Lung (tissue), 12 donors: ENCODE results near the gene HELZ2. TPM values are rescaled to one million over a fixed set of nuclear protein-coding genes. Genes with fewer than 3 reads are reported as not detected.
"Not testable (repeated sequence)": the region's sequence is repeated elsewhere in the genome, so short reads cannot be mapped to it uniquely, and the experiment has no call there.

ENCODE experiments used
- ATAC-seq: fragments of 200-7000 bp; cut with Tn5 transposase; one replicate; pipeline ENCODE4 v1.9.1; 2020; ENCODE audit warnings: moderate number of reproducible peaks; ENCODE audit not compliant: insufficient read depth, low FRiP score
- DNase-seq, 3 donors: peaks; one replicate each; pipeline ENCODE4 v3.0.0-alpha.2; 2013 to 2017
- H3K27ac ChIP-seq, 2 donors: one replicate each; pipeline ENCODE4 v1.5.1; 2013; ENCODE audit warnings: mild to moderate bottlenecking in 2 of 2, moderate library complexity in 2 of 2, control low read depth in 1 of 2, inconsistent platforms in 1 of 2, low read depth in 1 of 2, low read length in 1 of 2
- H3K27me3 ChIP-seq, 3 donors: one replicate each; pipeline ENCODE4 v1.5.1; 2013; ENCODE audit warnings: low read length in 2 of 3; ENCODE audit not compliant: control insufficient read depth in 3 of 3, insufficient read depth in 3 of 3
- H3K36me3 ChIP-seq, 4 donors: one replicate each; pipeline ENCODE4 v1.5.1; 2013; ENCODE audit warnings: low read length in 4 of 4, mild to moderate bottlenecking in 1 of 4, moderate library complexity in 1 of 4; ENCODE audit not compliant: control insufficient read depth in 4 of 4, insufficient read depth in 4 of 4
- H3K4me1 ChIP-seq, 5 donors: one replicate each; pipeline ENCODE4 v1.5.1; 2013; ENCODE audit warnings: low read length in 5 of 5, mild to moderate bottlenecking in 2 of 5, moderate library complexity in 1 of 5; ENCODE audit not compliant: control insufficient read depth in 5 of 5, insufficient read depth in 5 of 5
- H3K4me3 ChIP-seq: one replicate; pipeline ENCODE4 v1.5.1; 2013; ENCODE audit warnings: mild to moderate bottlenecking, control low read depth, moderate library complexity
- H3K9ac ChIP-seq, 2 donors: one replicate each; pipeline ENCODE4 v1.5.1; 2013; ENCODE audit warnings: low read length in 2 of 2, control low read depth in 1 of 2; ENCODE audit not compliant: insufficient read depth in 1 of 2
- H3K9me3 ChIP-seq, 4 donors: one replicate each; pipeline ENCODE4 v1.5.1; 2013; ENCODE audit warnings: low read length in 3 of 4, mild to moderate bottlenecking in 1 of 4, moderate library complexity in 1 of 4; ENCODE audit not compliant: control insufficient read depth in 4 of 4, insufficient read depth in 3 of 4
- CTCF ChIP-seq: IDR thresholded peaks from 2 replicates; pipeline ENCODE4 v1.5.1; 2012; ENCODE audit warnings: mild to moderate bottlenecking; ENCODE audit errors: control extremely low read depth, extremely low read depth
- WGBS, 2 donors: extraction: QIAGEN DNeasy Blood & Tissue Kit; methylation state at CpG; one replicate each; pipeline ENCODE4 v1.1.7; 2013; 5-methylcytosine and 5-hydroxymethylcytosine counted together
- polyA plus RNA-seq, 2 donors: library from polyadenylated mRNA; stranded (reverse); fragments of 200-250 nt; gene quantifications; one replicate each; pipeline ENCODE4 v1.2.1, GENCODE V29; 2013
- total RNA-seq, 2 donors: library from RNA; depleted of rRNA in 1 of 2; stranded (reverse); fragments of >200 nt in 1 of 2; gene quantifications; one replicate each; pipeline ENCODE4 v1.2.1, GENCODE V29; 2014 to 2021
- donor health status: control.
- donor health status: control.
- donor health status: Bipolar disorder and iron deficiency.
- donor health status: healthy.
- donor health status: DM: yes; HTN: yes; CAD: no.

The HELZ2 gene
- total and polyA plus RNA-seq, 4 donors = 9.0 to 47.2 (median 25.4) TPM

DNA sequence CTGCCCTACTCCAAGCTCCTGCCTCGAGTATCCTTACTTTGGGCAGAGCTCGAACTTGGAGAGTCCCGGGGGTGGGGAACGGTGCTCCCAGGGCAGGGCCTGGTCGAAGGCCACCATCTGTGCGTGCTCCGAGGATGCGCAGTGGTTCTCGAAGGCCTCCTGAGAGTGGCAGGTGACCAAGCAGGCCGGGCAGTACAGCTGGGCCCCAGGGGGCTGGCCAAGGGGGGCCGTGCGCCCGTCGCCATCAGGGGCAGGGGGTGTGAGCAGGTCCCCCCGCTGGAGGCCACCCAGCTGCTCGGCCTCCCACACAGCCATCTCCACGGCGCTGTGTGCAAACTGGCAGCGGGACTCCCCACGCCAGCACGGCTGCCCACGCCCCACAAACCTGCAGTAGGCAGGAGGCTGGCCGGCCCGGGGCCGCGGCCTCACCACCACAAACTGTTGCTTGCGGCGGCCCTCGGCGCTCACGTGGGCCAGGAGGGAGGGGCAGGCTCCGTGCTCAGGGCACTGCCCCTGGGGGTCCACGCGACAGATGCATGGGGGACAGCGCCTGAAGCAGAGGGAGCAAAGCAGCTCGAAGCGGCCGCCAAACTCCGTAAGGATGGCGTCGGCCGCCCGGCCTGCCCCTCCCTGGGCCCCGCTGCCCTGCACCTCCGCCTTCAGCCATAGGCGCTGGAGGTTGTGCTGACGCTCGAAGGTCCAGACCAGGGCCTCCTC, 1.8 kb downstream of the HELZ2 start:
- H3K4me3 ChIP-seq = no peak overlapping the region
- WGBS, 2 donors = 91 to 96% methylated on average over 46 to 48 of the region's 48 CpGs
- H3K9me3 ChIP-seq = no peaks in the 10 kb centered on the region
- no peak overlapping the region for H3K27ac ChIP-seq
- ATAC-seq (no peak), DNase-seq (no peak)
- peaks cover 0 to 15% (median 0%) of the 10 kb centered on the region in 4 donors for H3K36me3 ChIP-seq
- H3K27me3 ChIP-seq = no peaks in the 10 kb centered on the region
- no peak for TF ChIP-seq CTCF
- peaks cover 0 to 17% (median 0%) of the 10 kb centered on the region in 5 donors for H3K4me1 ChIP-seq
- H3K9ac ChIP-seq = no peak overlapping the region

DNA sequence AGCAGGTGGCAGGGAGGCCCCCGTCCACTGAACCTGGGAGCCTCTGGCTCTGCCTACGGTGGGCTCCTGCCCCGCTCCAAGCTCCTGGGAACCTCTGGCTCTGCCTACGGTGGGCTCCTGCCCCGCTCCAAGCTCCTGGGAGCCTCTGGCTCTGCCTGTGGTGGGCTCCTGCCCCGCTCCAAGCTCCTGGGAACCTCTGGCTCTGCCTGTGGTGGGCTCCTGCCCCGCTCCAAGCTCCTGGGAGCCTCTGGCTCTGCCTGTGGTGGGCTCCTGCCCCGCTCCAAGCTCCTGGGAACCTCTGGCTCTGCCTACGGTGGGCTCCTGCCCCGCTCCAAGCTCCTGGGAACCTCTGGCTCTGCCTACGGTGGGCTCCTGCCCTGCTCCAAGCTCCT, 3.0 kb downstream of the HELZ2 start:
- not testable (repeated sequence) for H3K9ac ChIP-seq, H3K27me3 ChIP-seq, H3K4me3 ChIP-seq, H3K27ac ChIP-seq, H3K9me3 ChIP-seq, DNase-seq, ATAC-seq
- H3K36me3 ChIP-seq = peaks cover 0 to 26% (median 0%) of the 10 kb centered on the region in 4 donors
- 59 to 90% methylated on average over 3 to 7 of the region's 11 CpGs for WGBS, 2 donors
- peaks cover 0 to 17% (median 0%) of the 10 kb centered on the region in 5 donors for H3K4me1 ChIP-seq

DNA sequence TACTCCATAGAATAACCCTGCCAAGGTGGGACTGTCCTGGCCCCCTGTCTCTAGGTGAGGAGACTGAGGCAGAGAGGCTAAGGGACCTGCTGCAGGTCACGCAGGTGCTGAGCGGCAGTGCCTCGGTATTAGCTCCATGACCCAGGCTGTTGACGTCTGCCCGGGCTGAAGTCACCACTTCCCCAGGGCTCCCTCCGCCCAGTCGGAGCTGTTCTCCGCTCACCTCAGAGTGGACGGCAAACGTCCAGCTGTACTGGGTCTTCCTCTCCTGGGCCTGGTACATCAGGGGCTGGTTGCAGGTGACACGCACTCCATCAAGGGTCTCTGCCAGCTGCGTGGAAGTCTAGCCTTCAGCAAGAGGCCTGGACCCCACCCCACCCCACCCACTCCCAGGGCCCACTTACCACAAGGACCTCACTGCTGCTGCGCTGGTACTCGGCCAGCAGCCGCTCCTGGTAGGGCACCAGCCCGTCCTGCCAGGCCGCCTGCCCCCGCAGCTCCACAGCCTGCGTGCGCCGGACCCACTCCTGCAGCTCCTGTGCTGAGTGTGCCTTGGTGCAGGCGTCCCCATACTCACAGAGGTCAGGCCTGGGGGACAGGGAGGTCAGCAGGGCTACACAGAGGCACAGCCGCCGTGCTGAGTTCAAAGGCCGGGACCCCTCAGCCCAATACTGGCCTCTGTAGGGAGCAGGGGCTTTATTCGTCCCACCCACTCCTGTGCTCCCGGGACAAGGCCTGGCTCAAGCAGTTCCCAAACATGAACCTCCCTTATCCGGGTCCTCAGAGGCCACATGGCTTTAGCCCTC, 3.6 kb downstream of the HELZ2 start:
- 91 to 94% methylated on average over 28 of the region's 28 CpGs for WGBS, 2 donors
- H3K27me3 ChIP-seq = no peaks in the 10 kb centered on the region
- DNase-seq (no peak), ATAC-seq (no peak)
- H3K9me3 ChIP-seq = peaks cover 0 to 3% (median 0%) of the 10 kb centered on the region in 4 donors
- H3K4me3 ChIP-seq = no peak overlapping the region
- H3K9ac ChIP-seq = no peak overlapping the region
- H3K27ac ChIP-seq = no peak overlapping the region
- H3K4me1 ChIP-seq = peaks cover 0 to 17% (median 0%) of the 10 kb centered on the region in 5 donors
- TF ChIP-seq CTCF = no peak
- peaks cover 0 to 32% (median 0%) of the 10 kb centered on the region in 4 donors for H3K36me3 ChIP-seq
